Measurements from ENCODE around the gene NOTCH2NLA. TPM values are rescaled to one million over a fixed set of nuclear protein-coding genes. Genes with fewer than 3 reads are reported as not detected.
"Not testable (repeated sequence)": the region's sequence is repeated elsewhere in the genome, so short reads cannot be mapped to it uniquely, and the experiment has no call there.

Gene NOTCH2NLA
- total RNA-seq, 2 donors from 2014 or later, result 50.8 to 55.5 TPM

GRCh38 chr1:146257992-146258552 is 29.3 kb upstream of the NOTCH2NLA start:
- ATAC-seq, result peak; percentile 66
- DNase-seq; H3K27me3 ChIP-seq; H3K36me3 ChIP-seq (replicated peaks in 1 of 2; ENCODE audit: insufficient read depth in 1 of 2, low read depth in 2 of 2); H3K4me1 ChIP-seq; intact Hi-C loops (cut with DNase I); H3K4me3 ChIP-seq; H3K9me3 ChIP-seq; H3K27ac ChIP-seq: not testable (repeated sequence)
- no CpG with 5 or more reads among the region's 1 CpG for WGBS, 2 donors

GRCh38 chr1:146254569-146255197 is 25.9 kb upstream of the NOTCH2NLA start:
- H3K4me1 ChIP-seq; H3K9me3 ChIP-seq; ATAC-seq; H3K4me3 ChIP-seq; intact Hi-C loops (cut with DNase I); H3K36me3 ChIP-seq (replicated peaks in 1 of 2; ENCODE audit: insufficient read depth in 1 of 2, low read depth in 2 of 2); DNase-seq; H3K27ac ChIP-seq; H3K27me3 ChIP-seq: not testable (repeated sequence)
- WGBS, 2 donors, result 60 to 100% methylated on average over 1 of the region's 4 CpGs

GRCh38 chr1:146253249-146253855 is 24.5 kb upstream of the NOTCH2NLA start:
- H3K36me3 ChIP-seq (replicated peaks in 1 of 2; ENCODE audit: insufficient read depth in 1 of 2, low read depth in 2 of 2); DNase-seq; intact Hi-C loops (cut with DNase I); H3K4me1 ChIP-seq; H3K4me3 ChIP-seq; H3K27ac ChIP-seq; H3K9me3 ChIP-seq; H3K27me3 ChIP-seq; ATAC-seq: not testable (repeated sequence)
- no CpG with 5 or more reads among the region's 4 CpGs for WGBS, 2 donors

GRCh38 chr1:146251523-146251922 is 22.7 kb upstream of the NOTCH2NLA start:
- H3K36me3 ChIP-seq (replicated peaks in 1 of 2; ENCODE audit: insufficient read depth in 1 of 2, low read depth in 2 of 2); H3K27ac ChIP-seq; intact Hi-C loops (cut with DNase I); H3K4me1 ChIP-seq; H3K27me3 ChIP-seq; H3K4me3 ChIP-seq; H3K9me3 ChIP-seq; ATAC-seq; DNase-seq: not testable (repeated sequence)
- WGBS, 2 donors, result no CpG with 5 or more reads among the region's 1 CpG

DNA sequence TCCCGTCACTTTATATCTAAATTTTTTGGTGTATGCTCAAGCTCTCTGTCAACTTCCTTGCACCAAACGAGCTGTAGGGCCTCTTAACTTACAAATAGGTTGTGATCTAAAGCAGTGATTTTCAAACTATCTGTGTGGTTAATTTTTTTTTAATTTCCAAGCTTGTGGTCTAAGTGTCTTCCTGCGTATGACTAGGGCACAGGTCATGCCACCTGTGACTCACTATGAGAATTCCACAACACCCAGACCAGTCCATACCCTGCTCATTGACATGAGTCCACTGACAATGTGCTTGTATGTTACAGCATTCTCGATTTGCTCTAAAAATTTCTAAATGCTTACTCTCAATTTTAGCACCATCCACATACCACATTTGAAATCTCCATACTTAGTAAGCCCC is 19.8 kb upstream of the NOTCH2NLA start:
- H3K4me1 ChIP-seq; ATAC-seq; H3K36me3 ChIP-seq (replicated peaks in 1 of 2; ENCODE audit: insufficient read depth in 1 of 2, low read depth in 2 of 2); H3K27ac ChIP-seq; H3K9me3 ChIP-seq; H3K27me3 ChIP-seq; intact Hi-C loops (cut with DNase I); DNase-seq; H3K4me3 ChIP-seq: not testable (repeated sequence)
- WGBS, 2 donors, result no CpG with 5 or more reads among the region's 4 CpGs

- H3K9me3 ChIP-seq; H3K27me3 ChIP-seq; DNase-seq; H3K4me1 ChIP-seq; H3K36me3 ChIP-seq (replicated peaks in 1 of 2; ENCODE audit: insufficient read depth in 1 of 2, low read depth in 2 of 2); ATAC-seq; H3K27ac ChIP-seq; H3K4me3 ChIP-seq; intact Hi-C loops (cut with DNase I): not testable (repeated sequence)
- no CpG with 5 or more reads among the region's 2 CpGs for WGBS, 2 donors
Observed at GRCh38 chr1:146236626-146237025, 7.8 kb upstream of the NOTCH2NLA start.

DNA sequence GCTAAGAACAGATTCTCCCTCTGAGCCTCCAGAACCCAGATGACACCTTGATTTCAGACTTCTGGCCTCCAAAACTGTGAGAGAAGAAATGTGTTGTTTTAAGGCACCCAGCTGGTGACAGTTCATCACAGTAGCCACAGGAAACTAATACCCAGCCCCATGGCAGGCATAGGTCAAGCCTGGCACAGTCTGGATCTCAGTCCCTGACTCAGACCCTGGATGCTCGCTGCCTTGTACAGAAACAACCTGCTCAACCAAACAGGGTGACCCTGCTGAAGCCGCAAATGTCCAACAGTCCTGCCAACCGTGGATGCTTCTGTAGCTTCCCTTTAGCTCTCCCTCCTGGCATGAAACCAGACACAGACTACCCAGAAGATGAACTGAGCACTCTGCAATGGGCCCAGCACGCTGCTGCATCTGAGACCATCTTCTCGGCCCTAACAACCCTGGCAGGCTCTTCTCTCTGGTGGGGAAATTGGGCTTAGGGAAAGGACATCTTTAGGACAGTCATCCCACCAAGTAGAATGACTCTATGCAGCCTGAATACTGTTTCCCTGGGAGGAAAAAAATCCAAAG is 7.3 kb upstream of the NOTCH2NLA start:
- no CpG with 5 or more reads among the region's 5 CpGs for WGBS, 2 donors
- ATAC-seq; intact Hi-C loops (cut with DNase I); H3K9me3 ChIP-seq; DNase-seq; H3K4me1 ChIP-seq; H3K27ac ChIP-seq; H3K4me3 ChIP-seq; H3K27me3 ChIP-seq; H3K36me3 ChIP-seq (replicated peaks in 1 of 2; ENCODE audit: insufficient read depth in 1 of 2, low read depth in 2 of 2): not testable (repeated sequence)

DNA sequence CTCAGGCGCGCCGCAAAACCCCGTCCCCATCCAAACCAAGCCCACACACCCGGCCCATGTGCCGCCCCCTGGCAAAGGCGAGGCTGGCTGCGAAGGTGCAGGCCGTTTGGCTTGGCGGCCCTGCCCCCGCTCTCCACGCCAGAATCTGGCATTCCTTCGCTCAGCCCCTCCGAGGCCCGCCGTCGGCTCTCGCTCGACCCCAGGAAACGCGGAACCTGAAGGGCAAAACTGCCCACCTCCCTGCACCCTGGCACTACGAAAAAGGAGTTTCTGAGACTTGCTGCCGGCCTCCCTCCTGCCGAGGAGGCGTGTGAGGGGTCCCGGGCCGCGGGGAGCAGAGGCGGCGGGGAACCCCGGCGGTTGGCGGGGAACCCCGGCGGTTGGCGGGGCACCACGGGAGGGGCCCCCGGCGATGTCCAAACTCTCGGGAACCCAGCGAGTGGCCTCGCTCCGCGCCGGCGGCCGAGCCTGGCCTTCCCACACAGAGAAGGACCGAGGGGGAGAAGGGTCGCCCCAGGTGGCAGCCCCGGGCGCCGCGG is 608 bp downstream of the NOTCH2NLA start:
- peak; percentile 1 to 12 (median 4) for DNase-seq
- H3K27me3 ChIP-seq; H3K9me3 ChIP-seq; H3K4me1 ChIP-seq; ATAC-seq; H3K36me3 ChIP-seq (replicated peaks in 1 of 2; ENCODE audit: insufficient read depth in 1 of 2, low read depth in 2 of 2); intact Hi-C loops (cut with DNase I): not testable (repeated sequence)
- peak overlapping the region; percentile 41 to 53 for H3K4me3 ChIP-seq
- 0% methylated on average over 17 of the region's 53 CpGs; no CpG with 5 or more reads in 1 of the 2 donors for WGBS, 2 donors
- peak overlapping the region in 3 of 4 donors; percentile 64 to 83 (median 79) for H3K27ac ChIP-seq

DNA sequence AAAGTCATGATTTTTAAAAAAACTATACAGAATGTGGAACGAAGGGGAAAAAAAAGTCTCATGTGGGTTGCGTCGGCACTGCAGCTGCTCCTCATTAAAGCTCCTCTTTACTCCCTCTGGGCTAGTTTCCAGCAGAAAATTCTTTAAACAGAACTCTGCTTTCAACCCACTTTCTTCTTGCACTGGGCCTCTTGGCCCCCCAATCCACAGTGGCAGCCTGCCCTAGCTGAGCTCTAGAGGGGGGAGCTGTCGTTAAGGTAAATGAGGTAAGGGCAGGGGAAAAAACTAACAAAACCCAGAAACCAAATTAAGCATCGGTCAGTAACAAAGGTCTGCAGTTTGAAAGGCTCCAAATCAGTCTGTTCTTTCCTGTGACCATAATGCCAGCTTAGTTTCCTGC is 54.3 kb downstream of the NOTCH2NLA start:
- no CpG with 5 or more reads among the region's 5 CpGs for WGBS, 2 donors
- peak in 2 of 4 donors; percentile 7 to 10 for DNase-seq
- intact Hi-C loops (cut with DNase I); H3K27me3 ChIP-seq; H3K36me3 ChIP-seq (replicated peaks in 1 of 2; ENCODE audit: insufficient read depth in 1 of 2, low read depth in 2 of 2); H3K9me3 ChIP-seq; ATAC-seq; H3K4me1 ChIP-seq; H3K4me3 ChIP-seq: not testable (repeated sequence)
- H3K27ac ChIP-seq, result peak overlapping the region in 1 of 4 donors; percentile 41

GRCh38 chr1:146167740-146168139 is 61.1 kb downstream of the NOTCH2NLA start:
- H3K27ac ChIP-seq; intact Hi-C loops (cut with DNase I); H3K27me3 ChIP-seq; H3K9me3 ChIP-seq; H3K4me1 ChIP-seq; H3K36me3 ChIP-seq (replicated peaks in 1 of 2; ENCODE audit: insufficient read depth in 1 of 2, low read depth in 2 of 2); ATAC-seq; DNase-seq; H3K4me3 ChIP-seq: not testable (repeated sequence)
- no CpG with 5 or more reads among the region's 1 CpG for WGBS, 2 donors

DNA sequence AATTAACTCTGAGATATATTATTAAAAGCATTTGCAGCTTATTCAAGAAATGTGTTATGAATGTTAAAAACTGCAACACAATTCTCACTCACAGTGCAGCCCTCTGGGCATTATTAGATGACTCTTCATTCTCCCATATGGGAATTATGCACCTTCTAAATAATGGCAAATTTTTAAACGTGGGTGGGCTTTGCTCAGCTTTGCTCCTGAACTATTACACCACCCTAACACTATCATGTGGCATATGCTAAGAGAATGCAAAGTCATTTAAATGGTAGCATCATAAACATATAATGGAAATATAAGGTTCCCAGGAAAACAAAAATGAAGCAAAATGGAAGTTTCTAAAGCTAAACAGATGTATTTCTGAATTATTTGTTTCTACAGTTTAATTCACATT is 61.5 kb downstream of the NOTCH2NLA start:
- H3K27me3 ChIP-seq; H3K27ac ChIP-seq; DNase-seq; H3K4me3 ChIP-seq; ATAC-seq; H3K4me1 ChIP-seq; intact Hi-C loops (cut with DNase I); H3K36me3 ChIP-seq (replicated peaks in 1 of 2; ENCODE audit: insufficient read depth in 1 of 2, low read depth in 2 of 2); H3K9me3 ChIP-seq: not testable (repeated sequence)
- no CpG with 5 or more reads among the region's 1 CpG for WGBS, 2 donors
